ENCODE results near the gene LYPD1. TPM values are rescaled to one million over a fixed set of nuclear protein-coding genes. Genes with fewer than 3 reads are reported as not detected.

The LYPD1 gene
- total RNA-seq, 4 donors from 2014 or later = 0.15 to 6.1 (median 1.6) TPM

GRCh38 chr2:132659331-132659730 is 10.7 kb downstream of the LYPD1 start:
- WGBS, 2 donors = 92% methylated on average over 2 to 3 of the region's 3 CpGs
- H3K36me3 ChIP-seq = no peaks in the 10 kb centered on the region
- no peak overlapping the region for H3K27ac ChIP-seq
- peaks cover 0 to 11% (median 0%) of the 10 kb centered on the region in 4 donors for H3K27me3 ChIP-seq
- intact Hi-C loops (cut with DNase I) = no loop called here
- H3K9me3 ChIP-seq = no peaks in the 10 kb centered on the region
- no peak overlapping the region for H3K4me3 ChIP-seq
- peaks cover 0 to 9% (median 0%) of the 10 kb centered on the region in 3 donors for H3K4me1 ChIP-seq
- no peak for TF ChIP-seq POLR2A (IDR thresholded peaks at IDR 0.05)
- TF ChIP-seq CTCF (IDR thresholded peaks at IDR 0.05) = no peak
- DNase-seq = no peak

GRCh38 chr2:132656266-132656975 is 13.6 kb downstream of the LYPD1 start:
- Histone ChIP-seq H3K27me3 (peaks cover 0 to 11% (median 0%) of the 10 kb centered on the region in 4 donors), H3K36me3 (no peaks in the 10 kb centered on the region), H3K4me3 (no peak overlapping the region), H3K27ac (no peak overlapping the region), H3K4me1 (peaks cover 0 to 18% (median 0%) of the 10 kb centered on the region in 3 donors), H3K9me3 (no peaks in the 10 kb centered on the region)
- no peak for DNase-seq
- TF ChIP-seq CTCF (IDR thresholded peaks at IDR 0.05) (no peak), POLR2A (IDR thresholded peaks at IDR 0.05) (no peak)
- intact Hi-C loops (cut with DNase I) = no loop called here
- 50 to 55% methylated on average over 7 of the region's 7 CpGs for WGBS, 2 donors

- 43 to 50% methylated on average over 7 of the region's 7 CpGs for WGBS, 2 donors
- intact Hi-C loops (cut with DNase I) = no loop called here
Measured at GRCh38 chr2:132654968-132655367, 15.0 kb downstream of the LYPD1 start.

GRCh38 chr2:132654335-132654734 is 15.7 kb downstream of the LYPD1 start:
- no peaks in the 10 kb centered on the region for H3K9me3 ChIP-seq

More at GRCh38 chr2:132654968-132655367, 15.0 kb downstream of the LYPD1 start:
- H3K4me1 ChIP-seq = peaks cover 0 to 18% (median 0%) of the 10 kb centered on the region in 3 donors
- no peaks in the 10 kb centered on the region for H3K36me3 ChIP-seq
- no peak overlapping the region for H3K4me3 ChIP-seq
- peaks cover 0 to 4% (median 0%) of the 10 kb centered on the region in 4 donors for H3K27me3 ChIP-seq
- no peak overlapping the region for H3K27ac ChIP-seq
- DNase-seq = no peak
- TF ChIP-seq CTCF (IDR thresholded peaks at IDR 0.05) (no peak), POLR2A (IDR thresholded peaks at IDR 0.05) (no peak)
- H3K9me3 ChIP-seq = no peaks in the 10 kb centered on the region

More at GRCh38 chr2:132654335-132654734, 15.7 kb downstream of the LYPD1 start:
- TF ChIP-seq CTCF (IDR thresholded peaks at IDR 0.05) (no peak), POLR2A (IDR thresholded peaks at IDR 0.05) (no peak)
- intact Hi-C loops (cut with DNase I) = no loop called here
- Histone ChIP-seq H3K4me3 (no peak overlapping the region), H3K27me3 (no peaks in the 10 kb centered on the region), H3K4me1 (peaks cover 0 to 18% (median 0%) of the 10 kb centered on the region in 3 donors), H3K27ac (no peak overlapping the region), H3K36me3 (no peaks in the 10 kb centered on the region)
- no peak for DNase-seq
- WGBS, 2 donors = 64 to 70% methylated on average over 4 of the region's 4 CpGs
